HL-60 (cell line): ENCODE data around the gene ZCCHC9.

Experiments used
- POLR2AphosphoS5 ChIP-seq: IDR thresholded peaks from 2 replicates; pipeline ENCODE4 v1.6.1; 2012; ENCODE audit warnings: low read depth
- TF ChIP-seq, protein P1 (sequence below): IDR thresholded peaks from one replicate; pipeline ENCODE4 v1.5.1; 2011; ENCODE audit warnings: low read length, control low read depth, inconsistent platforms; ENCODE audit not compliant: insufficient read depth
- TF ChIP-seq, protein P2 (sequence below): IDR thresholded peaks from 2 replicates; pipeline ENCODE4 v1.6.1; 2012; ENCODE audit warnings: low read depth; ENCODE audit not compliant: insufficient replicate concordance

DNA sequence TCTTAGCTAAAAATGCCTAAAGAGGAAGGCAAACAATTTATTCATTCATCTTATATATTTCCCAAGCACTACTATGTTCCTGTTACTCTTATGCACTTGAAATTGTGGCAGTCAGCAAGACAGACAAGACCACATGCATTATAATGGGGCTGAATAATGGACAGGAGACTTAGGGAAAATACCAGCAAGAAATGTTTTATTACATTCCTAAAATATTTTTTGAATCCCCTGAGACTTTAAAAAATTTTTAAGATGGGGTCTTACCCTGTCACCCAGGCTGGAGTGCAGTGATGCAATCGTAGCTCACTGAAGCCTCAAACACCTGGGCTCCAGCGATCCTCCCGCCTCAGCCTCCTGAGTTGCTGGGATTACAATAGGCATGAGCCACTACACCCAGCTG lies 13.2 kb downstream of the ZCCHC9 start:
- no peak for TF ChIP-seq POLR2AphosphoS5
- TF ChIP-seq, protein P1, sequence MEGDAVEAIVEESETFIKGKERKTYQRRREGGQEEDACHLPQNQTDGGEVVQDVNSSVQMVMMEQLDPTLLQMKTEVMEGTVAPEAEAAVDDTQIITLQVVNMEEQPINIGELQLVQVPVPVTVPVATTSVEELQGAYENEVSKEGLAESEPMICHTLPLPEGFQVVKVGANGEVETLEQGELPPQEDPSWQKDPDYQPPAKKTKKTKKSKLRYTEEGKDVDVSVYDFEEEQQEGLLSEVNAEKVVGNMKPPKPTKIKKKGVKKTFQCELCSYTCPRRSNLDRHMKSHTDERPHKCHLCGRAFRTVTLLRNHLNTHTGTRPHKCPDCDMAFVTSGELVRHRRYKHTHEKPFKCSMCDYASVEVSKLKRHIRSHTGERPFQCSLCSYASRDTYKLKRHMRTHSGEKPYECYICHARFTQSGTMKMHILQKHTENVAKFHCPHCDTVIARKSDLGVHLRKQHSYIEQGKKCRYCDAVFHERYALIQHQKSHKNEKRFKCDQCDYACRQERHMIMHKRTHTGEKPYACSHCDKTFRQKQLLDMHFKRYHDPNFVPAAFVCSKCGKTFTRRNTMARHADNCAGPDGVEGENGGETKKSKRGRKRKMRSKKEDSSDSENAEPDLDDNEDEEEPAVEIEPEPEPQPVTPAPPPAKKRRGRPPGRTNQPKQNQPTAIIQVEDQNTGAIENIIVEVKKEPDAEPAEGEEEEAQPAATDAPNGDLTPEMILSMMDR = no peak
- TF ChIP-seq, protein P2, sequence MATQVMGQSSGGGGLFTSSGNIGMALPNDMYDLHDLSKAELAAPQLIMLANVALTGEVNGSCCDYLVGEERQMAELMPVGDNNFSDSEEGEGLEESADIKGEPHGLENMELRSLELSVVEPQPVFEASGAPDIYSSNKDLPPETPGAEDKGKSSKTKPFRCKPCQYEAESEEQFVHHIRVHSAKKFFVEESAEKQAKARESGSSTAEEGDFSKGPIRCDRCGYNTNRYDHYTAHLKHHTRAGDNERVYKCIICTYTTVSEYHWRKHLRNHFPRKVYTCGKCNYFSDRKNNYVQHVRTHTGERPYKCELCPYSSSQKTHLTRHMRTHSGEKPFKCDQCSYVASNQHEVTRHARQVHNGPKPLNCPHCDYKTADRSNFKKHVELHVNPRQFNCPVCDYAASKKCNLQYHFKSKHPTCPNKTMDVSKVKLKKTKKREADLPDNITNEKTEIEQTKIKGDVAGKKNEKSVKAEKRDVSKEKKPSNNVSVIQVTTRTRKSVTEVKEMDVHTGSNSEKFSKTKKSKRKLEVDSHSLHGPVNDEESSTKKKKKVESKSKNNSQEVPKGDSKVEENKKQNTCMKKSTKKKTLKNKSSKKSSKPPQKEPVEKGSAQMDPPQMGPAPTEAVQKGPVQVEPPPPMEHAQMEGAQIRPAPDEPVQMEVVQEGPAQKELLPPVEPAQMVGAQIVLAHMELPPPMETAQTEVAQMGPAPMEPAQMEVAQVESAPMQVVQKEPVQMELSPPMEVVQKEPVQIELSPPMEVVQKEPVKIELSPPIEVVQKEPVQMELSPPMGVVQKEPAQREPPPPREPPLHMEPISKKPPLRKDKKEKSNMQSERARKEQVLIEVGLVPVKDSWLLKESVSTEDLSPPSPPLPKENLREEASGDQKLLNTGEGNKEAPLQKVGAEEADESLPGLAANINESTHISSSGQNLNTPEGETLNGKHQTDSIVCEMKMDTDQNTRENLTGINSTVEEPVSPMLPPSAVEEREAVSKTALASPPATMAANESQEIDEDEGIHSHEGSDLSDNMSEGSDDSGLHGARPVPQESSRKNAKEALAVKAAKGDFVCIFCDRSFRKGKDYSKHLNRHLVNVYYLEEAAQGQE = no peak
